Neural crest cell (in vitro differentiated cells): Measurements from ENCODE around the gene FBXO10. TPM values are rescaled to one million over a fixed set of nuclear protein-coding genes. Genes with fewer than 3 reads are reported as not detected.

Experiments used
- DNase-seq: peaks from one replicate; pipeline ENCODE4 v3.0.0; 2021; ENCODE audit warnings: low read depth, mixed read lengths, low spot score
- H3K27ac Mint-ChIP-seq: one replicate; pipeline ENCODE4 v1.8.0; 2021; ENCODE audit warnings: mild to moderate bottlenecking, mixed read lengths; ENCODE audit not compliant: unreplicated experiment
- H3K27me3 Mint-ChIP-seq: 2 replicates; pipeline ENCODE4 v1.8.0; 2021; ENCODE audit warnings: low read depth, mild to moderate bottlenecking, mixed read lengths
- H3K36me3 Mint-ChIP-seq: 2 replicates; pipeline ENCODE4 v1.8.0; 2021; ENCODE audit warnings: low read depth, mild to moderate bottlenecking, mixed read lengths
- H3K4me1 Mint-ChIP-seq: 2 replicates; pipeline ENCODE4 v1.8.0; 2021; ENCODE audit warnings: mixed read lengths
- H3K4me3 Mint-ChIP-seq: one replicate; pipeline ENCODE4 v1.8.0; 2021; ENCODE audit warnings: mild to moderate bottlenecking, mixed read lengths
- H3K9me3 Mint-ChIP-seq: 2 replicates; pipeline ENCODE4 v1.8.0; 2021; ENCODE audit warnings: mixed read lengths
- CTCF ChIP-seq: fragments of 200-600 bp; sonication (generic); conservative IDR thresholded peaks from 2 replicates; pipeline ENCODE4 v1.5.0; 2021; ENCODE audit warnings: antibody characterized with exemption, mild to moderate bottlenecking
- total RNA-seq: library from RNA; stranded (reverse); gene quantifications from 2 replicates; pipeline ENCODE4 v1.2.1, GENCODE V29; 2021

FBXO10 gene
- total RNA-seq, 1 donor from 2014 or later, result 25.6 TPM

GRCh38 chr9:37565661-37566618, 10.2 kb downstream of the FBXO10 start:
- Mint-ChIP-seq H3K4me3 (no peak overlapping the region), H3K27me3 (no peaks in the 10 kb centered on the region), H3K27ac (no peak overlapping the region), H3K9me3 (peaks cover 10% of the 10 kb centered on the region), H3K4me1 (peaks cover 4% of the 10 kb centered on the region), H3K36me3 (peaks cover 35% of the 10 kb centered on the region)
- TF ChIP-seq CTCF, result no peak
- no peak for DNase-seq

GRCh38 chr9:37564916-37565315, 11.3 kb downstream of the FBXO10 start:
- peaks cover 4% of the 10 kb centered on the region for H3K4me1 Mint-ChIP-seq
- H3K36me3 Mint-ChIP-seq, result peaks cover 35% of the 10 kb centered on the region
- no peak overlapping the region for H3K27ac Mint-ChIP-seq
- no peak overlapping the region for H3K4me3 Mint-ChIP-seq
- TF ChIP-seq CTCF, result no peak
- H3K9me3 Mint-ChIP-seq, result peaks cover 10% of the 10 kb centered on the region
- no peaks in the 10 kb centered on the region for H3K27me3 Mint-ChIP-seq
- DNase-seq, result no peak

GRCh38 chr9:37563806-37564513, 12.2 kb downstream of the FBXO10 start:
- TF ChIP-seq CTCF, result no peak
- Mint-ChIP-seq H3K36me3 (peaks cover 40% of the 10 kb centered on the region), H3K27me3 (no peaks in the 10 kb centered on the region), H3K9me3 (peaks cover 10% of the 10 kb centered on the region), H3K4me3 (no peak overlapping the region), H3K4me1 (peaks cover 4% of the 10 kb centered on the region), H3K27ac (no peak overlapping the region)
- DNase-seq, result no peak

- no peak for DNase-seq
Measured at GRCh38 chr9:37562826-37563225, 13.4 kb downstream of the FBXO10 start.

GRCh38 chr9:37561682-37562081, 14.5 kb downstream of the FBXO10 start:
- no peak for DNase-seq
- no peak for TF ChIP-seq CTCF
- Mint-ChIP-seq H3K4me1 (no peaks in the 10 kb centered on the region), H3K4me3 (no peak overlapping the region), H3K36me3 (peaks cover 38% of the 10 kb centered on the region), H3K27me3 (no peaks in the 10 kb centered on the region), H3K27ac (no peak overlapping the region), H3K9me3 (peaks cover 10% of the 10 kb centered on the region)

More at GRCh38 chr9:37562826-37563225, 13.4 kb downstream of the FBXO10 start:
- Mint-ChIP-seq H3K9me3 (peaks cover 10% of the 10 kb centered on the region), H3K27me3 (no peaks in the 10 kb centered on the region), H3K4me1 (no peaks in the 10 kb centered on the region), H3K27ac (no peak overlapping the region), H3K36me3 (peaks cover 36% of the 10 kb centered on the region), H3K4me3 (no peak overlapping the region)
- TF ChIP-seq CTCF, result no peak
